NCI-H1436 (cell line): ENCODE measurements around the gene ZFAND2B.
"Not testable (repeated sequence)": the region's sequence is repeated elsewhere in the genome, so short reads cannot be mapped to it uniquely, and the experiment has no call there.

ENCODE experiments used
- DNase-seq: peaks from one replicate; lab custom pipeline; 2025; lab: John Stamatoyannopoulos, UW

The ZFAND2B gene

DNA sequence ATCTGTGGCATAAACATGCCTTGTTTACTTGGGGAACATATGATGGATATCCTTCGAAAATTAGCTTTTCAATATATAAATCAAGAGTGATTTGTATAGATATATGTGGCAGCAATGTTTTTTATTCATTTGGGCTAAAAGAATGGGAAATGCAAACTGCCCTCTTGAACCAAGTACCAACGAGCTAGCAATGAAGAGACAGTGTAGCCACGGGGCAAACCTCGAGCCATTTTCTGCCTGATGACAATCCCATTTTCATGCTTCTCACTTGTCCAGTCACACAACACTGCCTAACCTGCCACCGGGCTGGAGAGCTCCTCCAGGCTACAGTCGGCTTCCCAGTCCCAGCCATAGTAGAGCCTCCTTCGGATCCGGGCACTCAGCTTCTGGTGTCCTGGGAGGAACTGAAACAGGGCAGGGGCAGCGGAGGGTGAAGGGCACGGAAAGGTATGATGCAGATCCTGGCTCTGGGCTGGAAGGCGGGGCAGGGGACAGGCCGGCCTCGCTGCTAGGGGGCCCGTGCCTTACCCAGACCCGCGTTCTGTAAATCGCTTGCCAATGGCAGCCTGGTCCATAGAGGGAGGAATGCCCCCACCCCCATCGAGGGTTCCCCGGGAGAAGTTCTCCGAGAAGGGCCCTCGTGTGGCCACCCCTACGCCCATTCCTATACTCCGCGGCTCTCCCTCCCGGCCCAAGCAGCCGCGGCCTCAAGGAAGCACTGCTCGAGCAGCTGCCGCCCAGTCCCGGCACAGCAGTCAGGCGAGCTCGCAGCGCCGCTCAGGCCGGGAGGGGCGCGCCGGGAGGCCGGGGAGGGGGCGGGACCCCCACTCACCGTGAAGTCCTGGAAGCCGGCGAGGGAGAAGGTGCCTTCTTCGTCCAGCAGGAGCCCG lies 30.4 kb upstream of the ZFAND2B start:
- DNase-seq: no peak

DNA sequence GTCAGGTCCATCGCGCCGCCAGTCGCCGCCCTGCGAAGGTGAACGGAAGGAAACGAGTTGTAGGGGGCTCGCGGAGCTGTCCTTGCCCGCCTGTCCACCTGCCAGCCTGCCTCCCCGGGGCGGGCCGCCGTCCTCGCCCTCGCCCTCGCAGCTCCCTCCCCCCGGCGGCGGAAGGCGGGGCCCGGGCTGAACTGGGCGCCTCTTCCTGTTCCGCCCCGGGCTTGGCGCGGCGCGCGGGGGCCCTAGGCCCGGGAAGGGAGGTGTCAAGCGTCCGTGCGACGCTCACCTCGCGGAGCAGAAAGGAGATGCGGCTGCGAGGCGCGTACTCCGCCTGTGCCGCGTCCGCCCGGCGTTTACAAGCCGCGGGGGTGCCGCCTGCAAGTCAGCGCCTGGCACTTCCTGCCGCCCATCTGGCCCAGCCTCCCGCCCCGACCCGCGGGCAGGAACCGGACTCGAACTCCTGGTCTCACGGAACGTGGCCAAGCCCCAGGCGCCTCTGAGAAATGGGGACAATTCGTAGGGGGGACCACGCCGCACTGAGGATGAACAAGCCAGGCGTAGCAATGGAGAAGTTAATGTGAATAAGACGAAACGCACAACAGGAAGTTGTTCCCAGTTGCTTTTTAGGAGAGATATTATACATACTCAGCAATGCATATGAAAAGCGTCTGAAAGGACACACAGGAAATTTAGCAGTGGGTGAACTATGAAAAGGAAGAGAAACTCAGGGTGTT lies 29.6 kb upstream of the ZFAND2B start, which contains the start of gene CNPPD1:
Gene CNPPD1 (minus strand): TSS at position 108 of the 734 bp plus-strand sequence. CDS start 97 bp downstream, at position 11.
- DNase-seq: peak; percentile 72

DNA sequence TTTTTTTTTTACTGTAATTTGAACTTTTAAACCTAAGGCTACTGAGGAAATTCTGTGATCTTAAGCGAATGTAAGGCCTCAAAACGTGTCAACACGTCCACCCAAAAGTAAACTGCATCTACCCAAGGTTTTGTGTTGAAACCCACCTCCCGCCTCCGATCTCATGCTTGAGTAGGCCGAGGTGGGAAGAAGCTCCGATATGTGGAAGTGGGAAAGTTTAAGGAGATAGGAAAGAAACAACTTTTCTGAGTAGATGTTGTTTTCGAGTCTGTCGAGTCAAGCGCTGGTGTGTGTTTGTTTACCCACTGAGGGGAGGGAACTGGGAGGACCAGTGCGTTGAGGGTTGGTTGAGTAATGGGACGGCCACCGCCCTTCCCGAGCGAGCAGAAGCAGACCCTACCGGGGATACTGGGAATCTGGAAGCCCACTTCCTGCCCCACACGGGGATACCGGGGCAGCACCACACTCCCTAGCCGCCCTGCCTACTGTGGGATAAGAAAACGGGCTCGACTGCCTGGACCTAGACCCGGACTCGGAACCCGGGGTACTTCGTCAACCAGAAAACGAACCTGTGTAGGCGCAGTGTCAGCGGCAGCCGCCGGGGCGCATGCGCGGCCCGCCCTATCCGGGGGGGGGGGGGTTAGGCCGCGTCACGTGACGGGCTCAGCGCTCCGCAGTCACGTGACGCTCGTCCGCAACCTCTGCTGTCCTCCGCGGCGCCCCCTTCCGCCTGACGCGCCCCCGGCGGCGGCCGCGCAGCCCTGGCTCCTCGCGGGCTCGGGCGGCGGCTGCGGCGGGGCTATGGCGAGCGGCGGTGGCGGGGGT lies 28.8 kb upstream of the ZFAND2B start, which contains the start of gene RETREG2:
Gene RETREG2 (plus strand): TSS at position 724 of the 825 bp plus-strand sequence. CDS start 78 bp downstream, at position 802.
- DNase-seq: peak; percentile 85

DNA sequence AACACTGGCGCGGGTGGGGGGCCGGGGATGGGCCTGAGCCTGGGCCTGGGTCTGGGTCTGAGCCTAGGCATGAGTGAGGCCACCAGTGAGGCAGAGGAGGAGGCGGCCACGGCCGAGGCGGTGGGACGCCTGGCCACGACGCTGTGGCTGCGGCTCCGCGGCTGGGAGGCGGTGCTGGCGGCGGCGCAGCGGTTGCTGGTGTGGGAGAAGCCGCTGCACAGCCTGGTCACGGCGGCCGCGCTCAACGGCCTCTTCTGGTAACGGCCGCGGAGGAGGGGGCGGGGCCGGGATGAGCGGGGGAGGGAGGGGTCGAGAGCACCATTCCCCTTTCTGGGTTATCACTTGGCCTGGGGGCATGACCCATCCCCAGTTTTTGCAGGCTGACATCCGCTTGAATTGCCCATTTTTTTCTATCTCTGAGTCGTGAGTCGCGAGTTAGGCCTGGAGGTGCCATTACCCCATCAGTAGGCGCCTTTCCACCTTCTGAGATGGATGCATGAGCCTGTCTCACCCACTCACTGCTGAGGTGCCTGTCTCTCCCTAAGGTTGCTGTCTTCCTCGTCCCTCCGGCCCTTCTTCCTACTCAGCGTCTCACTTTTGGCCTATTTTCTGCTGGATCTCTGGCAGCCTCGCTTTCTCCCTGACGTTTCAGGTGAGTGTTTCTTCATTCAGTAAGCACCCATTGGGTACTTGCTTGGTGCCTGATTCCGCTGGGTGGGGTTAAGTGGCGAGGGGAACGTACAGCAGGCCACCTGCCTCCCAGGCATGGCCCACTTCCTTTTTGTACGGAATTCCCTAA lies 28.0 kb upstream of the ZFAND2B start:
- no peak for DNase-seq

DNA sequence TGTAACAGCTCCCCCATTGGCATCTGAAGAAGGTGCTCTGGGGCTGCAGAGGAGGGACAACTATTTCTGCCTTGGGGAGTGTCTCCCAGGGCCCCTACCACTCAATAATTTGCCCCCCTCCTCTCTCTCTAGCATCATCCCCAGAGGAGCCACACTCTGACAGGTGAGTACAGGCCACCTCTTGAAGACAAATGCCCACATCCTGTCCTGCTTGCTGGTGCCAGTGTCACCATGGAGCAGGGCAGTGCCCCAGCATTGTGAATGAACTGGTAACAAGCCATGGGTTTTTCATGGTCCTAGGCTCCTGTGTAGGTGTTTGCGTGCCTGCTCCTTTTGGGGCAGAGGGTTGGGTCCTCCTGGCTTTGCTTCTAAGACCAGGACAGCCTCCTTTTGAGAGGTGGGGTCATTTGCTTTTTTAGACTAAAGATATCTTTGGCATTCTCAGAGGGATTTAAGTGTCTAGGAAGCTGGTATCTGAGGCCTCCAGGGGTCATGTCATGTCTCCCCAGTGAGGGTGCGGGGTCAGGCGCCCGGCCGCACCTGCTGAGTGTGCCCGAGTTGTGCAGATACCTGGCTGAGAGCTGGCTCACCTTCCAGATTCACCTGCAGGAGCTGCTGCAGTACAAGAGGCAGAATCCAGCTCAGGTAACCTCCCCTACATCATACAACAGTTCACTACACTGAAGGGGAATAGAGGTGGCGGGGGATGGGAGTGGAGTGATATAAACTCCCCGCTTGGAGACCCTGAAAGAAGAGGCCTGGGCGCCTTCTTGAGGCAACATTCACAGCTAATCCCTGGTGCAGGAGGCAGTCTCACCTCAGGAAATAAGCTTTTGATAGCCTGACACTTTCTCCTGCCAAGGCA lies 26.7 kb upstream of the ZFAND2B start:
- DNase-seq: no peak

DNA sequence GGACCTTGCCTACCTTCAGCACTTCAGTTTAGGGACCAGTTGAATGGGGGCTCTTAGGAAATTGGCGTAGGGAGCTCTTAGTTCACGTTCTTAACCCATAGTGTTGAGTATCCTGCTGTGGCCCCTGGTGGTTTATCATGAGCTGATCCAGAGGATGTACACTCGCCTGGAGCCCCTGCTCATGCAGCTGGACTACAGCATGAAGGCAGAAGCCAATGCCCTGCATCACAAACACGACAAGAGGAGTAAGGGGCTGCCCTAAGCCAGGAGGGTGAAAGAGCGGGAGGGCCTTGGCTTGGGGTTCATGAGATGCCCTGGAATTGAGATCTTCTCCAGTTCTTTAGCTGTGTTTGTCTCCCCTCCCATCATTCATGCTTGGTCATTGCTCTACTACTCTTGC lies 25.6 kb upstream of the ZFAND2B start:
- DNase-seq: no peak

DNA sequence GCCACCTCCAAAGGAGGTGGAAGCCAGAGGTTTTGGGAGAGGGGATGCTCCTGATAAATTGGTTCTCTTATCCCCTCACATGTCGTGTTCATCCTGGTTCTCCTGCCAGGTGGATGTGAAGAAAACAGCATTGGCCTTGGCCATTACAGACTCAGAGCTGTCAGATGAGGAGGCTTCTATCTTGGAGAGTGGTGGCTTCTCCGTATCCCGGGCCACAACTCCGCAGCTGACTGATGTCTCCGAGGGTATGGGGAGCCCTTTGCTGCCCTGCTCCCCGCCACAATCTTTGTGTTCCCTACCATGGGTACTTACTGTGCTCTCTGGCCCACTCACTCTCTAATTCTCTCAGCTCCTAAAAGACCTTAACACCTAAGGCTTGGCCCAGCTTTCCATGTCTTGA lies 25.1 kb upstream of the ZFAND2B start:
- no peak for DNase-seq

DNA sequence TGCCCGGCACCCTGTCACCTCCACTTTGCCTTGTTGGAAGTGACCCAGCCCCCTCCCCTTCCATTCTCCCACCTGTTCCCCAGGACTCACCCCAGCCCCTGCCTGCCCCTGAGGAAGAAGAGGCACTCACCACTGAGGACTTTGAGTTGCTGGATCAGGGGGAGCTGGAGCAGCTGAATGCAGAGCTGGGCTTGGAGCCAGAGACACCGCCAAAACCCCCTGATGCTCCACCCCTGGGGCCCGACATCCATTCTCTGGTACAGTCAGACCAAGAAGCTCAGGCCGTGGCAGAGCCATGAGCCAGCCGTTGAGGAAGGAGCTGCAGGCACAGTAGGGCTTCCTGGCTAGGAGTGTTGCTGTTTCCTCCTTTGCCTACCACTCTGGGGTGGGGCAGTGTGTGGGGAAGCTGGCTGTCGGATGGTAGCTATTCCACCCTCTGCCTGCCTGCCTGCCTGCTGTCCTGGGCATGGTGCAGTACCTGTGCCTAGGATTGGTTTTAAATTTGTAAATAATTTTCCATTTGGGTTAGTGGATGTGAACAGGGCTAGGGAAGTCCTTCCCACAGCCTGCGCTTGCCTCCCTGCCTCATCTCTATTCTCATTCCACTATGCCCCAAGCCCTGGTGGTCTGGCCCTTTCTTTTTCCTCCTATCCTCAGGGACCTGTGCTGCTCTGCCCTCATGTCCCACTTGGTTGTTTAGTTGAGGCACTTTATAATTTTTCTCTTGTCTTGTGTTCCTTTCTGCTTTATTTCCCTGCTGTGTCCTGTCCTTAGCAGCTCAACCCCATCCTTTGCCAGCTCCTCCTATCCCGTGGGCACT lies 24.0 kb upstream of the ZFAND2B start:
- no peak for DNase-seq

DNA sequence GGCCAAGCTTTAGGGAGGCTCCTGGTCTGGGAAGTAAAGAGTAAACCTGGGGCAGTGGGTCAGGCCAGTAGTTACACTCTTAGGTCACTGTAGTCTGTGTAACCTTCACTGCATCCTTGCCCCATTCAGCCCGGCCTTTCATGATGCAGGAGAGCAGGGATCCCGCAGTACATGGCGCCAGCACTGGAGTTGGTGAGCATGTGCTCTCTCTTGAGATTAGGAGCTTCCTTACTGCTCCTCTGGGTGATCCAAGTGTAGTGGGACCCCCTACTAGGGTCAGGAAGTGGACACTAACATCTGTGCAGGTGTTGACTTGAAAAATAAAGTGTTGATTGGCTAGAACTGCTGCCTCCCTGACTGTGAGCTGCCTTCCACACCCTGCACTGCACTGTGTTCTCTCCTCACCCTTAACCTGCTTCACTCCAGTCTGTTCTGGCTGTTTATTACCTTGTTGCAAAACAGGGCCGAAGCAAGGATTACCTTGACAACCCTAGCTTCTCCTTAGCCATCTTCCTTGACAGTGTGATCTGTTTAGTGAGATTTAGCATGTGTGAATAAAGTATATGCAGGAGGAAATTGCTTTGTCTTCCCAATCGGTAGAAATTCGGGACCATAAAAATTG lies 23.3 kb upstream of the ZFAND2B start:
- DNase-seq: no peak

DNA sequence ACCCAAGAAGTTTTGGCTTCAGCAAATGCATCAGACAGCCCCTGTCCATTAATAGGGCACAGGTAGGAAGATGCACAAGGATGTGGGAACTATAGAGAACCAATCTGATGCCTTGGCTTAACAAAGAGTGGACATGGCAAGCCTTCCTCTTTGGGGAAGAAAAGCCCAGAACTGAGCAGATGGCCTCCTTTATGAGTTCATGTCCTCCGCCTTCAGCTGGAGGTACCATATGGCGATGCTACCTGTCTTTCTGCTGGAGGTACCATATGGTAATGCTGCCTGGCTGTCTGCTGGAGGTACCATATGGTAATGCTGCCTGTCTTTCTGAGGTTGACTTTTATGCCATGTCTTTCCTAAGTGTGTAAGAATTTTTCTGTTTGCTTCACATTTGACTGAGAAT lies 22.5 kb upstream of the ZFAND2B start:
- no peak for DNase-seq

DNA sequence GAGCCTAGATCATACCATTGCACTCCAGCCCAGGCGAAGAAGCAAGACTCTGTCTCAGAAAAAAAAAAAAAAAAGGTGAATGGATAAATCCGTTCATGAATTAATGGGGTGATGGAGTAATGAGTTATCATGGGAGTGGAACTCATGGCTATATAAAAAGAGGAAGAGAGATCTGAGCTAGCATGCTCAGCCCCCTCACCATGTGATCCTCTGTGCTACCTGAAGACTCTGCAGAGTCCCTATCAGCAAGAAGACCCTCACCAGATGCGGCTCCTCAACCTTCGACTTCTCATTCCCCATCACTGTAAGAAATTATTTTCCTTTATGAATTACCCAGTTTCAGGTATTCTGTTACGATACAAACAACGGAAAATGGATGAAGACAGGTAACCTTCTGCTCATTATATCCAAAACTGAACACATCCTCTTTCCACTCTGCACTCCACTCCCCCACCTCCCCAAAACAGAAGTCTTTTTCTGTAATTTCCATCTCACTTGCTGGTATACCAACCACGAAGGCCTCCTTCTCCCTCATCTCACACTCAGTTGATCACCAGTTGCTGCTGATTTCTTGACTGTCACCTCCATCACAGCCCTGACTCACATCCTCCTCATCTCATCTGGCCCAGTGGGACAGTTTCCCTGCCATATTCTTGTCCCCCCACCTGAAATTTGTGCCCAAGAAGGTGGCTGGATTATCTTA lies 19.7 kb upstream of the ZFAND2B start:
- DNase-seq: no peak

DNA sequence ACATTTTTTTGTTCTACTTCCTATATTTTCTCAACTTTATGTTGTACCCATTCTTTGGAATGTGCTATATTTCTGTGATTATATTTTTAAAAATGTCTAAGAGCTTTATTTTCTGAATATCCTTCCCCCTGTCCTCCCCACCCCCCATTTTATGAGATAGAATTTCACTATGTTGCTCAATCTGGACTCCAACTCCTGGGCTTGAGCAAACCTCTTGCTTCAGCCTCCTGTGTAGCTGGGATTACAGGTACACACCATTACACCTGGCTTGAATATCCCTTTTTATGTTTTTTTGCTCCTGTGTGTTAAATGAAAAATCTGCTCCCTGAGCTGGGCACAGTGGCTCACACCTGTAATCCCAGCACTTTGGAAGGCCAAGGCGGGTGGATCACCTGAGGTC lies 9.2 kb upstream of the ZFAND2B start:
- no peak for DNase-seq

DNA sequence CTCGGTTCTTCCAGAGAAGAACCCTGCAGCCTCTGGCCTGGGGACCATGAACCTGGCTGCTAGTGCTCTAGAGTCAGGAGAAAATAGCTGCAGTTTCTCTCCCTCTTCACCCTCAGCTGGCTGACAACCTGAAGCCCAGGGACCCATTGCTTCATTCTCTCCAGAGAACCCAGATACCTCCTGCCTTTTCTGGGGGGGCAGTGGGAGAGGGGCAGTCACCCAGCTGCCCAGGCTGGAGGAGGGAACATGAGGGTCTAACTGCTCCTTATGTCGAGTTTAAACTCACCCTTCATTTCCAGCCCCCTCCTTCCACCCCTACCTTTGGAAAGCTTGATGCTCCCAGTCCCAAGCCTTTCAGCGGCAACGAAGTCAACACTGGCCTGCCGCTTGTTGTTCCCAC lies 7.6 kb upstream of the ZFAND2B start:
- DNase-seq: no peak

DNA sequence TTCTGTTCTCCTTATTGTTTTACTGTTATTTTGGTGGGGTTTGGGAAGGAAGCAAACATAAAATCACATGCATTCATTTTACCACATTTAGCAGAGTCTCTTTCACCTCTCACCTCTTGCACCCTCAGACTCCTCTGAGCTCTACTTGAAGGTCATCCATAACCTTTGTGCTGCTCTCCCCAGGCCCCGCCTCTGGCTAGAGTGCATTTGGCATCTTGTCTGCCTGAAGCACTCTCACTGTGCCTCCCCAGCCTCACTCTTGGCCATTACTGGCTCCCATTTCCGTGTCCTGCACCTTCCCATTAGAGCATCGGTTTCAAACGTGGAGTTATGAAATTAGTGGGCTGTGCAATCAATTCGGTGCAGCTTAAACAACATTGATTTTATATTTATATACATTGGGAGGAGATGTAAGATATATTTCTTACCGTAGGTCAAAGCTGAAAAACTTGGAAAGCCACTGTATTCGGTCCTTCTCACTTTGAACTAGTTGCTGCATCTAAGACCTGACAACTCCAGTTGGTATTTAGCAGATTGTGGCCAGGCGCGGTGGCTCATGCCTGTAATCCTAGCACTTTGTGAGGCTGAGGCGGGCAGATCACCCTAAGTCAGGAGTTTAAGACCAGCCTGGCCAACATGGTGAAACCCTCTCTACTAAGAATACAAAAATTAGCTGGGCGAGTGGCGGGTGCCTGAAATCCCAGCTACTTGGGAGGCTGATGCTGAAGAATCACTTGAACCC lies 6.9 kb upstream of the ZFAND2B start:
- DNase-seq: no peak

DNA sequence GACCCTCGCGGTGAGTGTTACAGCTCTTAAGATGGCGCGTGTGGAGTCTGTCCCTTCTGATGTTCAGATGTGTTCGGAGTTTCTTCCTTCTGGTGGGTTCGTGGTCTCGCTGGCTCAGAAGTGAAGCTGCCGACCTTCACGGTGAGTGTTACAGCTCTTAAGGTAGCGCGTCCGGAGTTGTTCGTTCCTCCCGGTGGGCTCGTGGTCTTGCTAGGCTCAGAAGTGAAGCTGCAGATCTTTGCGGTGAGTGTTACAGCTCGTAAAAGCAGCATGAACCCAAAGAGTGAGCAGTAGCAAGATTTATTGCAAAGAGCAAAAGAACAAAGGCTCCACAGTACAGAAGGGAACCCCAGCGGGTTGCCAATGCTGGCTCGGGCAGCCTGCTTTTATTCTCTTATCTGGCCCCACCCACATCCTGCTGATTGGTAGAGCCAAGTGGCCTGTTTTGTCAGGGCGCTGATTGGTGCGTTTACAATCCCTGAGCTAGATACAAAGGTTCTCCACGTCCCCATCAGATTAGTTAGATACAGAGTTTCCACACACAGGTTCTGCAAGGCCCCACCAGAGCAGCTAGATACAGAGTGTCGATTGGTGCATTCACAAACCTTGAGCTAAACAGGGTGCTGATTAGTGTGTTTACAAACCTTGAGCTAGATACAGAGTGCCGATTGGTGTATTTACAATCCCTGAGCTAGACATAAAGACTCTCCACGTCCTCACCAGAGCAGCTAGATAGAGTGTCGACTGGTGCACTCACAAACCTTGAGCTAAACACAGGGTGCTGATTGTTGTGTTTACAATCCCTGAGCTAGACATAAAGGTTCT lies 5.9 kb upstream of the ZFAND2B start:
- not testable (repeated sequence) for DNase-seq

DNA sequence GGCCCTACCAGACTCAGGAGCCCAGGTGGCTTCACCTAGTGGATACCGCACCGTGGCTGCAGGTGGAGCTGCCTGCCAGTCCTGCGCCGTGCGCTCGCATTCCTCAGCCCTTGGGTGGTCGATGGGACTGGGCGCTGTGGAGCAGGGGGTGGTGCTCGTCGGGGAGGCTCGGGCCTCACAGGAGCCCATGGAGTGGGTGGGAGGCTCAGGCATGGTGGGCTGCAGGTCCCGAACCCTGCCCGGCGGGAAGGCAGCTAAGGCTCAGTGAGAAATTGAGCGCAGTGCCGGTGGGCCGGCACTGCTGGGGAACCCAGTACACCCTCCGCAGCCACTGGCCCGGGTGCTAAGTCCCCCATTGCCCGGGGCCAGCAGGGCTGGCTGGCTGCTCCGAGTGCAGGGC lies 5.3 kb upstream of the ZFAND2B start:
- DNase-seq: not testable (repeated sequence)
